ENCODE measurements around the gene ZBTB40.

The ZBTB40 gene

GRCh38 chr1:22508991-22509390 is 57.3 kb downstream of the ZBTB40 start:
- in situ Hi-C loops (cut with MboI; ENCODE audit: low pct_unique_long_range_greater_than_20kb, low sequenced_read_pairs, unreplicated experiment), result no loop called here
- no peak for DNase-seq (ENCODE audit: low spot score)
- TF ChIP-seq CTCF (IDR thresholded peaks at IDR 0.05; ENCODE audit: extremely low read depth, insufficient read depth, missing control alignments), result no peak

GRCh38 chr1:22509815-22510214 is 58.2 kb downstream of the ZBTB40 start:
- TF ChIP-seq CTCF (IDR thresholded peaks at IDR 0.05; ENCODE audit: extremely low read depth, insufficient read depth, missing control alignments), result no peak
- no peak for DNase-seq (ENCODE audit: low spot score)
- in situ Hi-C loops (cut with MboI; ENCODE audit: low pct_unique_long_range_greater_than_20kb, low sequenced_read_pairs, unreplicated experiment), result no loop called here

DNA sequence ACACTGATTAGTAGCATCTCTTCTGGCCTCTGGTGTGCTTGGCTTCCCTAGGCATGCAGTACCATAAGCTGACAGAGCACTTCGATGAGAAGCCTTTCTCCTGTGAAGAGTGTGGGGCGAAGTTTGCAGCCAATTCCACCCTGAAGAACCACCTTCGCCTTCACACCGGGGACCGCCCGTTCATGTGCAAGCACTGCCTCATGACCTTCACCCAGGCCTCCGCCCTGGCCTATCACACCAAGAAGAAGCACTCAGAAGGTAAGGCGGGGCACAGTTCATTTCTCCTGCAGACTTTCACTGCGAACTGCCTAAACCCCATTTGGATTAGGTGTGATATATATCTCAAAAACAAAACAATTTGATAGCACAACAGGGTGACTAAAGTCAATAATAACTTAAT is 61.2 kb downstream of the ZBTB40 start:
- no peak for TF ChIP-seq CTCF (IDR thresholded peaks at IDR 0.05; ENCODE audit: extremely low read depth, insufficient read depth, missing control alignments)
- in situ Hi-C loops (cut with MboI; ENCODE audit: low pct_unique_long_range_greater_than_20kb, low sequenced_read_pairs, unreplicated experiment), result no loop called here
- DNase-seq (ENCODE audit: low spot score), result no peak

DNA sequence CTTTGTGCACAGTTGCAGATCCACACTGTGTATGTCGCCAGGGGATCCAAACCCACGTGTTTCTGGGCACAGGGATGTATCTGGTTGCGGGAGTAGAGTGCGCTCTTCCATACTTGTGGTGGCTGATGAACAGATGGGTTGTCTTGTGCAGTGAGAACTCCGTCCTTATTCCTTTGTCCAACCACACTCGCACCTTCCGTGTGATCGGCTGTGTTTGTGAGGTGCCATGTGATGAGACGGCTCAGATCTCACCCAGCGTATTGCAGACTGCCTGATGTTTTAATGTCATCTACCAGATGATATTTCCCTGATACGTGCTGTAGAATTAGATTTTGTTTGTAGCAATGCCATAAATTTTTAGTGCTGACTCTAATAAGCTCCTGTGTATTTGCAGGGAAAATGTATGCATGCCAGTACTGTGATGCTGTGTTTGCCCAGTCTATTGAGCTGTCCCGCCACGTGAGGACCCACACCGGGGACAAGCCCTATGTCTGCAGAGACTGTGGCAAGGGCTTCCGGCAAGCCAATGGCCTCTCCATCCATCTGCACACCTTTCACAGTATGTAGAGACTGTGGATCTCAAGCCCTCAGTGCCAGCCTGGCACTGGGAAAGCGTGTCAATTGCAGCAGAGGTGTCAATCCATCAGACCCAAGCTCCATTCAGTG is 65.4 kb downstream of the ZBTB40 start:
- in situ Hi-C loops (cut with MboI; ENCODE audit: low pct_unique_long_range_greater_than_20kb, low sequenced_read_pairs, unreplicated experiment), result no loop called here
- DNase-seq (ENCODE audit: low spot score), result no peak
- TF ChIP-seq CTCF (IDR thresholded peaks at IDR 0.05; ENCODE audit: extremely low read depth, insufficient read depth, missing control alignments), result no peak

GRCh38 chr1:22517956-22518355 is 66.3 kb downstream of the ZBTB40 start:
- in situ Hi-C loops (cut with MboI; ENCODE audit: low pct_unique_long_range_greater_than_20kb, low sequenced_read_pairs, unreplicated experiment), result no loop called here
- DNase-seq (ENCODE audit: low spot score), result no peak

DNA sequence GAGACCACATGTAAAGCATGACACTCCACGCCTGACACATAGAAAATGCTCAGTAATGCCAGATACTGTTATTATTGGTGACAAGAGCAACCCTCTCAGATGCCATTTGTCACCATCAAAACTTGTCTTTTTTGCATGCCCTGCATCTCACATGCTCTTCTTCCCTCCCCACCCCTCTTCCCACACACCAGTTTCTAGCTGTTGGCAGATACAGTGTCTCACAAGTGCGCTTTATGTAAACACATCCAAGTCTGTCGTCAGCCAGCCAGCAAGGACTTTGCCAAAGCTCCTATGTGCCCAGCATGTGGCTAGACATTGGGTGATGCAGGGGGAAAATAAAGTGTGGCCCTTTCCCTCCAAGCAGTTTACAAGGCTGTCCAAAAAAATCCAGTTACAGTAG is 66.7 kb downstream of the ZBTB40 start:
- DNase-seq (ENCODE audit: low spot score), result no peak
- TF ChIP-seq CTCF (IDR thresholded peaks at IDR 0.05; ENCODE audit: extremely low read depth, insufficient read depth, missing control alignments), result no peak
- in situ Hi-C loops (cut with MboI; ENCODE audit: low pct_unique_long_range_greater_than_20kb, low sequenced_read_pairs, unreplicated experiment), result no loop called here

More at GRCh38 chr1:22517956-22518355, 66.3 kb downstream of the ZBTB40 start:
- TF ChIP-seq CTCF (IDR thresholded peaks at IDR 0.05; ENCODE audit: extremely low read depth, insufficient read depth, missing control alignments), result no peak

Data from GM13977 (cell line).